ENCODE results near the gene ZNF580.

The ZNF580 gene

DNA sequence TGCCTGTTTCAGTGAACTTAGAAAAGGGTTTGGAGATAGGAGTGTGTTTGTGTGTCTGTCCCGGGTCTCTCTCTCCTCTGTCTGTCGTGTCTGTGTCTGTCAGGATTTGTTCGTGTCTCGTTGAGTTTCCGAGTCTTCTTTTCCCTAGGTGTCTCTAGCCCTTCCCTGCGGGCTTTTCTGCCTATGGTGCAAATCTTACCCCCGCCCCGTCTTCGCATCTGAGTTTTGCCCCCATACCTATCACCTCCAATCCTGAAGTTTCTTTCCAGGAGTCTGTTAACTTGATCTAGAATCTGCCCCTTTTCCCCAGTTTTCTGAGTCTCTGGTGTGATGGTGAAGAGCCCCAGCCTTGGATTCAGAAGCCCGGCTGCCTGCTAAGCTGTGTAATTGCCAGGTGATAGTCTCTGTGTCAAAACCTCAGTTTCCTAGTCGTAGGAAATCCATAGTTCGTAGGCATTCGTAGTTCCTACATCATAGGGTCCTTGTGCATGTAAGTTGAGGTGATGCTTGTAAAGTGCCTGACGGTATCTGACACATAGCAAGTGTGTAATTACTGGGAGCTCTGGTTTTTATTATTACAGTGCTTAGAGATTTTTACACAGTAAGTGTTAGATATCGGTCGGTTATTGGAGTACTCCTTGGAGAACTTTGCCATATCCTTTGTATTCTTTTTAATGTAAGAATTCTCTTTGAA lies 35.0 kb downstream of the ZNF580 start:
- DNase-seq (ENCODE audit: low read depth in 1 of 2, low spot score in 1 of 2): no peak

DNA sequence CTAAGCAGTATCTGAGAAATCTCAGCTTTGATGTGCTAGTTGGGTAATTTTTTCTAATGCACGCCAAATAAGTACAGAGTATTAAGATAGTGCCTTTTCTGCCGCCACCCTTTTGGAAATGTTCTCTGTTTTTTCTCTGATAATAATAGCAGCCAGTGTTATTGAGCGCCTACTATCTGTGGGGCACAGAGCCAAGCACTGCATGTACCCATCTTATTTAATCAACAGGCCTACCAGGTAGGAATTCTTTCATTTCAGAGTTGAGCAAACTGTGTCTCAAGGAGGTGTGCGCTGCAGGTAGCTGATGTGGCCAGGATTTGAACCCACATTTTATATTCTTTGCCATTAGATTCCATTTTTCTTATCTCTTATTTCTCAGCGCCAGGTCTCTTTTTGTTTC lies 35.6 kb downstream of the ZNF580 start:
- no peak for DNase-seq (ENCODE audit: low read depth in 1 of 2, low spot score in 1 of 2)

DNA sequence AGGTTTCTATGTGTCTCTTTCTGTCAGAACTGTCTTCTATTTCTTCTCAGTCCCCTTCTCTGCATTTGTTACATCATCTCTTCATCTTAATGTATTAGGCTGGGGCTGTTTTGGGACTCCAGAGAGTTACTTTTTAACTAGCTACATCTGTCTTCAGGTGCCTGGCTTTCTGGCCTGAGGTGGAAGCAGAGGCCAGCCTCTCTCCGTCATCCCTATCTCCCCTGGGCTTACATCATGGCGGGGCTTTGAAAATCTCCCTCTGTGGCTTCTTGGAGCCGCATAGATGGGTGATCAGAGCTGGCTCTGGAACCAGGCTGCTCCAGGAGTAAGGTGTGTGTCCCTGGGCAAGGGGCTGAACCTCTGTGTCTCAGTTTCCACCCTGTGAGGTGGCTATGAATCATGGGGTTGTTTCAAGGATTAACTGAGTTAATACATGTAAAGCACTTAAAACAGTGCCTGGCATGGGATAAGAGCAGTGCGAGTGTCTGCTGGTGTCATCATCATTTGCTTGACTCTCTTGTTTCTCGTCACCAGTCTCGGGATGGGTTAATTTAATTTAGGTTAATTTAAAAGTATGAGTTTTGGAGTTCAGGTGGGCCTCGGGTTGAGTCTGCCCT lies 36.2 kb downstream of the ZNF580 start:
- no peak for DNase-seq (ENCODE audit: low read depth in 1 of 2, low spot score in 1 of 2)

DNA sequence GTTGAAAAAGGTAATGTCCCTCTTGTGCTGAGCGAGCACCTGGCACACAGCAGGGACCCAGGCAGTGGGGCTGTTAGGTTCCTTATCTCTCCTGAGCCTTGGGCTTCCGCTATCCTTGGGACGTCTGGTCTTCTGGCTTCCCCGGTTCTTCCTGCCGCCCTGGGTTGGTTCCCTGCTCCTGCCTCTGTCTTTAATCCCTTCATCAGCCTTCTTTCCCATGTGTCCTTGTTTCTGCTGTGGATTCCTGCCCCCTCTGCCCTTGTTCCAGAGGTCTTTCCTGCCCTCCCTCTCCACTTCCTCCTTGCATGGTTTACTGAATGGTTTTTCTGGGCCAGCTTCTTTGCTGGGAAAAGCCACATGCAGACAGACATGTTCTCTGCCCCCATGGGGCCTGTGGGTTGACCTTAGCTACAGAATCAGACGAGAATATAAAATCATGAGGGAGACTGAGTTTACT lies 36.8 kb downstream of the ZNF580 start:
- no peak for DNase-seq (ENCODE audit: low read depth in 1 of 2, low spot score in 1 of 2)

DNA sequence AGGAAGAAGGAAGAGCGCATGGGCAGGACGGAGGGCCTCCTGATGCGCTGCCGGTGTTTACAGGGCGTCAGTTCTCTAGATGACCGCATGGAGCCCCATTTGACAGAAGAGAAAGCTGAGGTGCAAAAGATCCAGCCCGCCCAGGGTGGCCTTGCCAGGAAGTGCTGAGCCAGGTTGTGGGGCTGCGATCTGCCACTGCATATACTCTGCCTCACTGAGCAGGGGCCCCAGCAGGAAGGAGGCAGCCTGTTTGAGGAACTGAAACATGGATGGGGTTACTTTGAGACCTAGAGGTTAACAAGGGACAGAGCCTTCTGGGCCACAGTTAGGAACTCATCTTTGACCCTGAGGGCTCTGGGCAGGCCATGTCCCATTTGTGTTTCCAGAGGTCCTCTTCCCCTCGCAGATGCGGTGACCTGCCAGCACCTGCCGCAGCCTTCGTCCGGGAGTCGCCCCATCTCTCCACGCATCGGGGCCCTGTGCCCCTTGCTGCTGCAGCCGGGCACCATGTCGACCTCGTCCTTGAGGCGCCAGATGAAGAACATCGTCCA lies 37.4 kb downstream of the ZNF580 start:
- no peak for DNase-seq (ENCODE audit: low read depth in 1 of 2, low spot score in 1 of 2)

DNA sequence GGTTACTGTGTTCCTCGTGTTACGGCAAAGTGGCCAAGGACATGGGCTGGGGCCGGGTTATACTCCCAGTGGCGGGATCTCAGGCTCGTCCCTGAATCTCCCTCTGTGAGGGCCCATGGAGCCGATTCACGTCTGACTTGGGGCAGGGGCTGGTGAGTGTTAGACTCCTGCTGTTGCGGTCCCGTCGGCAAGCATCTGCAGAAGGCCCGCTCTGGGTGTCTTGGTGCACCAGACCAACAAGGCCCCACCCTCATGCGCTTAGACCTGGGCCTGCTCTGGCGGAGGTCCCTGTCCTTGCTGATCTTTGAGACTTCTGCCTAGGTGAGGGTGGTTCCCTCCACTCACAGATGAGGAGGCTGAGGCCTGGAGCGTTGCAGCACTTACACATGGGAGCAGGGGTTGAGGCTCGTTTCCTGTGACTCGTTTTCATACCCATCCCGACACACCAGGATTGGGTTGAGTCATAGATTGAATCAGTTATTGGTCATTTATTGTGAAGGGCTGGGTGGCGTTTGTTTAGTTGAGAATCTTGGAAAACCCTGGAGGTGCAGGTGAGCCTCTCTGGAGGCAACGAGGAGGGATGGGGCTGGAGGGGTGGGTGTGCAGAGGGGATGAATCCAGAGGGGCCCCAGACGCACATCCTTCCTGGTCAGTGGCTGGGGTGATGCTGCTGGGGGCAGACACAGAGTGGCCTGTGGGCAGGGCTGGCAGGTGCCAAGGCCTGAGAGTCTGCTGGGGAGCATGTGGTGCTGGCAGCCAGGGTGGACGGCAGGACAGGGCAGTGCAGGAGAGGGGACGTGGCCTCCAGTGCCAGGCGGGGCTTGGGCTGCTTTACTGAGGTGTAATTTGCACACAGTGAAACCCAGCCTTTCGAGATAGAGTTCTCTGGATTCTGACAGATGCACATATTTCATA lies 38.8 kb downstream of the ZNF580 start:
- DNase-seq (ENCODE audit: low read depth in 1 of 2, low spot score in 1 of 2): no peak

DNA sequence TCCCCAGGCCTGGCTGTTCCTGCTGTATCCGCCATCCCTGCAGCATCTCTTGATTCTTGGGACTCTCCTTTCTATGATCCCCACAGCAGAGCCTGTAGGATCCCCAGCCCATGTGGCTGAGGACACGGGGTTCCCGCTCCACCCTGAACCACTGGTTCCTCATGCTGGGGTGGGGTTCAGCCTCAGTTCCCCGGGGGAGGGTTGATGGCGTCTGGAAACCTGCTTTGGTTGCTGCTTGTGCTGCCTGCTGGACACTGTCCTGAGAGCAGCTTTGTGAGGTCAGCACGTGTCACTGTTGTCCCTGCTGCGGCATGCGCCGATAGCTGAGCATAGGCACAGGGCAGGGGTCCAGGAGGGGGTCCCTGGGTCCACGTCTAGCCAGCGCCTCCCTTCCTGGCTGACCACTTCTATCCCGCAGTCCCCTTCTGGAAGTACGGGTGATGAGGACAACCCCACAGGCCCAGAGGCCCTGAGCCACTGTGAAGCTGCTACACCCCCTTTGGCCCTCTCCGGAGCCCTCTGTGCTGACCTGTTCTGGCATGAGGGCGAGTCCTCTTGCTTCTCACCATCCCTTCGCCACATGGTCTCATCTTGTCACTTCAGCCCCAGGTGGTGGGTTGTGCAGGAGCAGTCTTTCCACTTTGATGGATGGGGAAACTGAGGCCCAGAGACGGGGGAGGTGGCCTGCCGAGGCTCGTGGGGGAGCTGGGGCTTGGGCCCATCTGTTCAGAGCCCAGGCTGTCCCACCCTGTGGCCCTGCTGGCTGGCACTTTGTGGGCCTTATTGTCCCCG lies 39.7 kb downstream of the ZNF580 start:
- DNase-seq (ENCODE audit: low read depth in 1 of 2, low spot score in 1 of 2): no peak

DNA sequence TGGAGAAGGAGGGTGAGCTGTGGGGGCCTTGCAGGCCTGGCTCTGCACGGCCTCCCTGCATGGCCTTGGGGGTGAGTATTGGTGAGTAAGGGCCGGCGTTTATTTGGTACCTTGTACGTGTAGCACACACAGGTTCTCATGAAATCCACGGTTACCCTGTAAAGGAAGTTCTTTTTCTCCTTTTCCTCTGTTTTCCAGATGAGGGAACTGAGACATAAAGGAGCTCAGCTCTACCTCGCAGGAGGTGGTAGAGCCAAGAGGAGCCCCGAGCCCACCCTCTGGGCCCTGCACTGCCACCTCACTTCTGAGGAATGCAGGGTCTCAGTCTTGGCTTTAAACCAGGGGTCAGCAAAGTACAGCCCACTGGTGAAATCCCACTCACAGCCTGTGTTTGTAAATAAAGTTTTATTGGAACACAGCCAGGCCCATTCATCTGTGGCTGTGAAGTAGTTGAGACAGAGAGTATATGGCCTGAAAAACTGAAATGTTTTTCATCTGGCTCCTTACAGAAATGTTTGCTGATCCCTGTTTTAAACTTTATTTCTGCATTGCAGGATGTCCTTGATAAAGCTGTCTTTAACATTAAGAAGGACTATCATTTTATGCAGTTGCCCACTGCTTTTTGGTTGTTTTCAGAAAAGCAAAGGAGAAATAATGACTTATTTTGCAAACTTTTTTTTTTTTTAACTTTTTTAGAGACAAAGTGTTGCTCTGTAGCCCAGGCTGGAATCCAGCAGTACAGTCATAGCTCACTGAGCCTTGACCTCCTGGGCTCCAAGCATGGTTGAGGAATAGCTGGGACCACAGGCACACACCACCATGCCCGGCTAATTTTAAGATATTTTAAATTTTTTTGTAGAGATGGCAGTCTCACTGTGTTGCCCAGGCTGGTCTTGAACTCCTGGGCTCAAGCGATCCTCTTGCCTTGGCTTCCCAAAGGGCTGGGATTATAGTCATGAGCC lies 40.6 kb downstream of the ZNF580 start:
- no peak for DNase-seq (ENCODE audit: low read depth in 1 of 2, low spot score in 1 of 2)

DNA sequence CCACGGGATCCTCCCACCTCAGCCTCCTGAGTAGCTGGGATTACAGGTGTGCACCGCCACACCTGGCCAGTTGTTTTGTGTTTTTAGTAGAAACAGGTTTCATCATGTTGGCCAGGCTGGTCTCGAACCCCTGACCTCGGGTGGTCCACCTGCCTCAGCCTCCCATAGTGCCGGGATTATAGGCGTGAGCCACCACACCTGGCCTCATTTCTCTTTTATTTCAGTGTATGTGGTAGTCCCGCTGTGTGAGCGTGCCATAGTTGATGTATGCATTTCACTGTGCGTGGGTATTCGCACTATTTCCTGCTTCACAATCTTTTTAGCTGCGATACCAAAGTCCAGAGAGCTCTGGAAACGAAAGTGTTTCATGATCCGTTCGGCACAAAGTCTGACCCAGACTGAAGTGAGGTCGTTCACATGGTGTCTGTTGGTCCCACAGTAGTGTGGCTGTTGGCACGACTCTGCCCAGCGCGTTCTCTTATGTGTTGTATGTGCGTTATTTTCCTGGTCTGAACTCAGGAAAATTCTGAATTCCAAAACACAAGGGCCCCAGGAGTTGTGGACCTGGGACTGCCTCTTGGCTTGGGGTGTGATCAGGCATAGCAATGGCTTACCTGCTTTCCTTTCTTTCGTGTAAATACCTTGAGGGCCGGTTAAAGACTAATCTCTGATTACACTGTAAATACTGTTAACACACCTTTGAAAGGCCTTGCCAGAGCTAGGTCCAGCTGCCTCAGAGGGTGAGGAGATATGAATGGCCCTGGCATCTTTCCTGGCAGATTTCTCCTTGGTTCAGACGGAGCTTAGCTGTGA lies 42.9 kb downstream of the ZNF580 start:
- DNase-seq (ENCODE audit: low read depth in 1 of 2, low spot score in 1 of 2): no peak

DNA sequence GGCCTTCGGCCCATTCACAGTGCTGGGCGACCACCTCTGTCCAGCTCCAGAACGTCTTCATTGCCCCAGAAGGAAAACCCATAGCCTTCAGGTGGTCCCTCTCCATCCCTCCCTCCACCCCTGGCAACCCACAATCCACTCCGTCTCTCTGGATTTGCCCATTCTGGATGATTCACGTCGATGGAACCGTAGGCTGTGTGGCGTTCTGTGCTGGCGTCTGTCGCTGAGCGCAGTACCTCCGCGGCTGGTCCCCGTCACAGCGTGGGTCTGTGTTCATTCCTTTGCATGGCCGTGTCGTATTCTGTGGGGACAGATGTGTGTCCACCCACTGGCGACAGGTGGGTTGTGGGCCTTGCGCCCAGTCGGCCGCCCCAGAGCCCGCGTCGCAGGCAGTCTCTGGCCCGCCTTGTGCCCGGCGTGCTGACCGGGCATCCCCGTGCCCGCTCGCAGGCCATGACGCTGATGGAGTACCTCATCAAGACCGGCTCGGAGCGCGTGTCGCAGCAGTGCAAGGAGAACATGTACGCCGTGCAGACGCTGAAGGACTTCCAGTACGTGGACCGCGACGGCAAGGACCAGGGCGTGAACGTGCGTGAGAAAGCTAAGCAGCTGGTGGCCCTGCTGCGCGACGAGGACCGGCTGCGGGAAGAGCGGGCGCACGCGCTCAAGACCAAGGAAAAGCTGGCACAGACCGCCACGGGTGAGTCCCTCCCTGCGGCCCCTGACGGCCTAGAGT lies 44.3 kb downstream of the ZNF580 start:
- no peak for DNase-seq (ENCODE audit: low read depth in 1 of 2, low spot score in 1 of 2)

DNA sequence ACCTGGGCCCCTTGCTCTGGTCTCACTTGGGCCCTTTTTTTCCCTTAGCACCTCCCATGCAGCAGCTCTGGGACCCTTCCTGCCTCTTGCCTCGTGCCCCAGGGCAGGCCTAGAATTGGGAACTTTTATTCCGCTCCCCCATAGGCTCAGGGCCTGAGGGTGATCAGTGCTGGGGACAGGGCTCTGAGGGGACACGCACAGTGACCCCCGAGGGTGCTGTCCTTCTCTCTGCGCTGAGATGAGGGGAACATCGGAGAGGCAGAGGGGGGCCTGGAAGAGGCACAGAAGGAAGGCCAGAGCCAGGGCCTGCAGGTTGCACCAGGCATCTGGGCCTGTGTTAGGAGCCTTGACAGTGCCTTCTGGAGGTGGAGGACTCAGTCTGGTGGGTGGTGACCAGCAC lies 45.0 kb downstream of the ZNF580 start:
- DNase-seq (ENCODE audit: low read depth in 1 of 2, low spot score in 1 of 2): no peak

DNA sequence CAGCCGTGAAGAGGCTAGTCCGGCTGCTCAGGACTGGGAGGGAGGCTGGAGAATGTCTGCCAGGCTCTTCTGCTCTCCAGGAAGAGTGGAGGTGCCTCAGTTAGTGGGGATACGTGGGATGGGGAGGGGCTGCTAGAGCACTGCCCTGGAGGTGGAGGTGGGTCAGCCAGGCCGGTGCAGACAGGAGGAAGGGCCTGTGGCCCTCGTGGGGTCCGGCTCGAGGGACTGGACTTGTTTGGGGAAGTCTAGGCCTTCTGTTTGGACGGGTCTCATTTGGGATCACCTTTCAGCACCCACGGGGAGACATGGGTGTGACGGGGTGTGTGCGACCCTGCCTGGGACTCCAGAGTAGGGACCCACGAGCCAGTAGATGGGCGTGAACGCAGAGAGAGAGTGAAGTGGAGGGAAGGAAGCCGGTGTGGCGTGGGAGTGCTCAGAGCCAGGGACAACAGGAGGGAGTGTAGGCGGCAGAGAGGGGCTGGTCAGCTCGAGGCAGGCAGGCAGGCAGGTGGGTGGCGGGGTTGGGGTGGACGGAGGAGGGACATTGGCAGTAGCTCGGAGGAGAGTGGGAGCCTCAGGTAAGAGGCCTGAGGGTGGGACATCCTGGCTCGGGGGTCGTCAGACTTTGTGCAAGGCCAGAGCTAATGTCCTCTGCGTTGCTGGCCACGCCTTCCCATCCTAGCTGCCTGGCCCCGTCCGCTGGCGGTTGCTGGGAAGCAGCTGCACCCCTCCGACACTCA lies 45.7 kb downstream of the ZNF580 start:
- DNase-seq (ENCODE audit: low read depth in 1 of 2, low spot score in 1 of 2): no peak

DNA sequence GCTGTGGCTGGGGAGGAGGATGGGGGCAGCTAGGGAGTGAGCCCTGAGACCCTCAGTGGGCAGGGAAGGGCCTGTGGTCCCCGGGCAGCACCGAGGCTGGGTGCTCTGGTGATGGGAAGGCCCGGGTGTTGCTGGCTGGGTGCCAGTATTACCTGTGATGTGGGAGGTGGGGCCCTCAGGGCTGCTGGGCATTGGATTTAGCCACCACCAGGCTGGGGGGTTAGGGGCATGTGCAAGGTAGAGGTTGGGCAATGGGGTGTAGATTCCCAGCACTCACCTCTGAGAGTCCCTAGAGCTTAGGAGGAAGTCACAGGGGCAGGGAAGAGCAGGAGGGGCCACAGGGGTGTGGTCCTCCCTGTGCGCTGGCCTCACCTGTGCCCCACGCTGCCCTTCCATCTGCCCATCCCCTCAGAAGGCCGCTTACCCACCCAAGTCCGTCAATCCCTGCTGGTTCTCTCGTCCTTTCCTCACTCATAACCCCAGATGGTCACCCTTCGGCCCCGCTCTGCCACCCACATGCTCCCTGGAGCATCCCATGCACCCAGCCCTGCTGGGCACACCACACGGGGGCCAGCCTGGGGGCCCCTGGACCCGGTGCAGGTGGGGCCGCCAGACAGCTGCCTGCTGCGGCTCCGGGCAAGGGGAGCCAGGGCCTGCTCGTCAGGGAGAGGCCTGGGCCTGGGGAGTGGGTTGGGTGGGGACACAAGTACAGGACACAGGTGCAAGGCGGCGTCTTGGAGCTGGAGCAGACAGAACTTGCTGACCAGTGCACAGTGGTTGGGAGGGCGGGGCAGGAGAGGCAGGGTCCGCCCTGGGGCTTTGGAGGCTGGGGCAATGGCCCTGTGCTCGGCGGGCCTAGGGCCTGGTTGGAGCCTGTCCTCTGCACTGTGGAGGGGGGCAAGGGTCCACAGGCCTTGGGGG lies 46.7 kb downstream of the ZNF580 start:
- no peak for DNase-seq (ENCODE audit: low read depth in 1 of 2, low spot score in 1 of 2)

DNA sequence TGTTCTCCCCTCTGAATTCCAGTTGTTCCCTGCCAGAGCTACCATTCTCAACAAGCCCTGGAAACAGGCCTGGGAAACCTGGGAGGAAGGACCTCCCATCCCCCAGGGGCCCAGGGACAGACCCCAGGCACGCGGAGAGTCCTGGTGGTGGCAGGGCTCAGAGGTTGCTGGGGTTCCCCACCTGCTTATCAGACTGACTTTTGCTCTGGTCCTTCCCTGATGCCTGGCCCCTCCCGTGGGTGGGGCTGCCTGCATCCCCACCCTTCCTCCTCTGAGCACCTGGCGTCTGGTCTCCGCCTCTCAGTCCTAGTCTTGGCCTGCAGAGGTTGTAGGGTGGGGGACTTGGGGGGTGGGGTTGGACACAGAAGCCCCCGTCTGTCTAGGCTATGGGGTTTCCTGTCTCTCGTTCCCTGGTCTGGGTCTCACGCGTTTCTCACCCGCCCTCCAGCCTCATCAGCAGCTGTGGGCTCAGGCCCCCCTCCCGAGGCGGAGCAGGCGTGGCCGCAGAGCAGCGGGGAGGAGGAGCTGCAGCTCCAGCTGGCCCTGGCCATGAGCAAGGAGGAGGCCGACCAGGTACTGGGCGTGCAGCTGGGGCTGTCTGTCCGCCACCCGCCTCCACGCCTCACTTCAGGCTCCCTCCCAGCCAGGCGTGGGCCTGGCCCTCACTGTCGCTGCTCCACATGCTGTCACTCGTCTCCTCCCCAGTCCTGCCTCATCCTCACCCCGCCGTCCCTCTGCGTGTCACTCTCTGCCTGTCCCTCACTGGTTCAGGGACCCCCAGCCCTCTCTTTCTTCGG lies 47.8 kb downstream of the ZNF580 start:
- DNase-seq (ENCODE audit: low read depth in 1 of 2, low spot score in 1 of 2): no peak

DNA sequence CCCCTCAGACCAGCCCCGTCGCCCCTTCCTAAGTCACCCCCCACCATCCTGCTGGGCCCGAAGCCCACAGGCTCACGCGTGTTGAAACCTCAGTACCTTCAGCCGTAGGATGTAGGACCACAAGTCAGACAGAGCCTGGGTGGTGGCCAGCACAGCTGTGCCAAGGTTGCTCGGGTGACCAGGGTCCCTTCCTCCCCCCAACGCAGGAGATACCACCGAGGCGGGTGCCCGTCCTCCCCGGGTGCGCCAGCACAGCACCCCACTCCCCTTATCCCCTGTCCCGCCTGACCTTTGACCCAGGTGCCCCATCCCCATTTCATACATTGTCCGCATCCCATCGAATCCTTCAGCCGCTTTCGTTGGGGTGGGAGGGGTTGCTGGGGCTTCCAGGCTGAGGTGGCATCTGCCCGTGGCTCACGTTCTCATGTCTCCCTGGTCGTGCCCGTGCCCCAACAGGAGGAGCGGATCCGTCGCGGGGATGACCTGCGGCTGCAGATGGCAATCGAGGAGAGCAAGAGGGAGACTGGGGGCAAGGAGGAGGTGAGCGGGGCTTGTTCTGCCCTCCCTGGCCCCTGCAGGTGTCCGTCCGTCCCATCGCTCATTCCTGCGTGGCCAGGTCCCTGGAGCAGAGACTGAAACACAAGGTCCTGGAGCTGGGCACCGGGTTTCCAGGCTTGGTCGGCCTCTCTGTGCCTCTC lies 48.8 kb downstream of the ZNF580 start:
- DNase-seq (ENCODE audit: low read depth in 1 of 2, low spot score in 1 of 2): no peak
